Measurements from ENCODE around the gene HDLBP.

The HDLBP gene

GRCh38 chr2:241207151-241207550 lies 108.3 kb downstream of the HDLBP start:
- DNase-seq (ENCODE audit: low read depth, low spot score): no peak
- Histone ChIP-seq H3K9ac (ENCODE audit: insufficient read length, low read depth) (no peak overlapping the region), H3K4me1 (ENCODE audit: insufficient read depth, insufficient read length) (peaks cover 33% of the 10 kb centered on the region), H3K27me3 (ENCODE audit: insufficient read depth, insufficient read length) (no peaks in the 10 kb centered on the region), H3K36me3 (ENCODE audit: insufficient read depth, insufficient read length, low read length) (no peaks in the 10 kb centered on the region), H3K4me3 (ENCODE audit: insufficient read length, low read depth) (no peak overlapping the region), H3K9me3 (ENCODE audit: insufficient read depth, low read length) (no peaks in the 10 kb centered on the region)
- no peak for TF ChIP-seq ZNF274 (IDR thresholded peaks at IDR 0.05; ENCODE audit: low read depth, low read length)
- TF ChIP-seq SUZ12 (IDR thresholded peaks at IDR 0.05; ENCODE audit: extremely low read depth, insufficient read depth, insufficient read length): no peak
- no peak for TF ChIP-seq YY1 (IDR thresholded peaks at IDR 0.05; ENCODE audit: insufficient read depth, insufficient read length)

GRCh38 chr2:241205086-241205485 lies 110.4 kb downstream of the HDLBP start:
- TF ChIP-seq YY1 (IDR thresholded peaks at IDR 0.05; ENCODE audit: insufficient read depth, insufficient read length) (no peak), SUZ12 (IDR thresholded peaks at IDR 0.05; ENCODE audit: extremely low read depth, insufficient read depth, insufficient read length) (no peak), ZNF274 (IDR thresholded peaks at IDR 0.05; ENCODE audit: low read depth, low read length) (no peak)

GRCh38 chr2:241204490-241204889 lies 111.0 kb downstream of the HDLBP start:
- TF ChIP-seq YY1 (IDR thresholded peaks at IDR 0.05; ENCODE audit: insufficient read depth, insufficient read length): no peak
- no peak for TF ChIP-seq ZNF274 (IDR thresholded peaks at IDR 0.05; ENCODE audit: low read depth, low read length)
- no peak for TF ChIP-seq SUZ12 (IDR thresholded peaks at IDR 0.05; ENCODE audit: extremely low read depth, insufficient read depth, insufficient read length)
- Histone ChIP-seq H3K4me3 (ENCODE audit: insufficient read length, low read depth) (no peak overlapping the region), H3K4me1 (ENCODE audit: insufficient read depth, insufficient read length) (peaks cover 30% of the 10 kb centered on the region), H3K9ac (ENCODE audit: insufficient read length, low read depth) (no peak overlapping the region), H3K36me3 (ENCODE audit: insufficient read depth, insufficient read length, low read length) (no peaks in the 10 kb centered on the region), H3K9me3 (ENCODE audit: insufficient read depth, low read length) (no peaks in the 10 kb centered on the region), H3K27me3 (ENCODE audit: insufficient read depth, insufficient read length) (no peaks in the 10 kb centered on the region)
- DNase-seq (ENCODE audit: low read depth, low spot score): no peak

More at GRCh38 chr2:241205086-241205485, 110.4 kb downstream of the HDLBP start:
- Histone ChIP-seq H3K36me3 (ENCODE audit: insufficient read depth, insufficient read length, low read length) (no peaks in the 10 kb centered on the region), H3K9ac (ENCODE audit: insufficient read length, low read depth) (no peak overlapping the region), H3K4me3 (ENCODE audit: insufficient read length, low read depth) (no peak overlapping the region), H3K27me3 (ENCODE audit: insufficient read depth, insufficient read length) (no peaks in the 10 kb centered on the region), H3K4me1 (ENCODE audit: insufficient read depth, insufficient read length) (peaks cover 29% of the 10 kb centered on the region), H3K9me3 (ENCODE audit: insufficient read depth, low read length) (no peaks in the 10 kb centered on the region)
- DNase-seq (ENCODE audit: low read depth, low spot score): no peak

- TF ChIP-seq YY1 (IDR thresholded peaks at IDR 0.05; ENCODE audit: insufficient read depth, insufficient read length): no peak
- no peak for TF ChIP-seq SUZ12 (IDR thresholded peaks at IDR 0.05; ENCODE audit: extremely low read depth, insufficient read depth, insufficient read length)
- no peak for TF ChIP-seq ZNF274 (IDR thresholded peaks at IDR 0.05; ENCODE audit: low read depth, low read length)
- no peak for DNase-seq (ENCODE audit: low read depth, low spot score)
Measured at GRCh38 chr2:241204010-241204384, 111.5 kb downstream of the HDLBP start.

GRCh38 chr2:241203218-241204009 lies 112.1 kb downstream of the HDLBP start:
- no peaks in the 10 kb centered on the region for H3K27me3 ChIP-seq (ENCODE audit: insufficient read depth, insufficient read length)
- no peaks in the 10 kb centered on the region for H3K9me3 ChIP-seq (ENCODE audit: insufficient read depth, low read length)
- H3K9ac ChIP-seq (ENCODE audit: insufficient read length, low read depth): no peak overlapping the region
- H3K36me3 ChIP-seq (ENCODE audit: insufficient read depth, insufficient read length, low read length): no peaks in the 10 kb centered on the region
- no peak for TF ChIP-seq SUZ12 (IDR thresholded peaks at IDR 0.05; ENCODE audit: extremely low read depth, insufficient read depth, insufficient read length)
- TF ChIP-seq YY1 (IDR thresholded peaks at IDR 0.05; ENCODE audit: insufficient read depth, insufficient read length): no peak
- TF ChIP-seq ZNF274 (IDR thresholded peaks at IDR 0.05; ENCODE audit: low read depth, low read length): no peak
- no peak for DNase-seq (ENCODE audit: low read depth, low spot score)
- H3K4me3 ChIP-seq (ENCODE audit: insufficient read length, low read depth): no peak overlapping the region
- H3K4me1 ChIP-seq (ENCODE audit: insufficient read depth, insufficient read length): peaks cover 30% of the 10 kb centered on the region

More at GRCh38 chr2:241204010-241204384, 111.5 kb downstream of the HDLBP start:
- Histone ChIP-seq H3K27me3 (ENCODE audit: insufficient read depth, insufficient read length) (no peaks in the 10 kb centered on the region), H3K4me1 (ENCODE audit: insufficient read depth, insufficient read length) (peaks cover 30% of the 10 kb centered on the region), H3K9ac (ENCODE audit: insufficient read length, low read depth) (peak overlapping the region; percentile 32), H3K4me3 (ENCODE audit: insufficient read length, low read depth) (no peak overlapping the region), H3K36me3 (ENCODE audit: insufficient read depth, insufficient read length, low read length) (no peaks in the 10 kb centered on the region), H3K9me3 (ENCODE audit: insufficient read depth, low read length) (no peaks in the 10 kb centered on the region)

- TF ChIP-seq YY1 (IDR thresholded peaks at IDR 0.05; ENCODE audit: insufficient read depth, insufficient read length): no peak
- TF ChIP-seq SUZ12 (IDR thresholded peaks at IDR 0.05; ENCODE audit: extremely low read depth, insufficient read depth, insufficient read length): no peak
- no peak for TF ChIP-seq ZNF274 (IDR thresholded peaks at IDR 0.05; ENCODE audit: low read depth, low read length)
- Histone ChIP-seq H3K4me3 (ENCODE audit: insufficient read length, low read depth) (no peak overlapping the region), H3K36me3 (ENCODE audit: insufficient read depth, insufficient read length, low read length) (no peaks in the 10 kb centered on the region), H3K27me3 (ENCODE audit: insufficient read depth, insufficient read length) (no peaks in the 10 kb centered on the region), H3K4me1 (ENCODE audit: insufficient read depth, insufficient read length) (peaks cover 30% of the 10 kb centered on the region), H3K9me3 (ENCODE audit: insufficient read depth, low read length) (no peaks in the 10 kb centered on the region), H3K9ac (ENCODE audit: insufficient read length, low read depth) (no peak overlapping the region)
- DNase-seq (ENCODE audit: low read depth, low spot score): no peak
Measured at GRCh38 chr2:241202681-241203080, 112.8 kb downstream of the HDLBP start.

GRCh38 chr2:241202268-241202585 lies 113.2 kb downstream of the HDLBP start:
- no peak overlapping the region for H3K4me3 ChIP-seq (ENCODE audit: insufficient read length, low read depth)
- H3K27me3 ChIP-seq (ENCODE audit: insufficient read depth, insufficient read length): no peaks in the 10 kb centered on the region
- no peak overlapping the region for H3K9ac ChIP-seq (ENCODE audit: insufficient read length, low read depth)
- H3K36me3 ChIP-seq (ENCODE audit: insufficient read depth, insufficient read length, low read length): no peaks in the 10 kb centered on the region
- peaks cover 28% of the 10 kb centered on the region for H3K4me1 ChIP-seq (ENCODE audit: insufficient read depth, insufficient read length)
- TF ChIP-seq SUZ12 (IDR thresholded peaks at IDR 0.05; ENCODE audit: extremely low read depth, insufficient read depth, insufficient read length): no peak
- no peak for TF ChIP-seq ZNF274 (IDR thresholded peaks at IDR 0.05; ENCODE audit: low read depth, low read length)
- TF ChIP-seq YY1 (IDR thresholded peaks at IDR 0.05; ENCODE audit: insufficient read depth, insufficient read length): no peak
- no peaks in the 10 kb centered on the region for H3K9me3 ChIP-seq (ENCODE audit: insufficient read depth, low read length)
- DNase-seq (ENCODE audit: low read depth, low spot score): no peak
